Stimulated activated CD4-positive, alpha-beta T cell treated with anti-CD3 and anti-CD28 coated beads, Interleukin-12 subunit alpha, Interleukin-12 subunit beta, amount 100 ng/mL, for 24 hours (primary cell): ENCODE data around the gene SLFN12L.
"Not testable (repeated sequence)": the region's sequence is repeated elsewhere in the genome, so short reads cannot be mapped to it uniquely, and the experiment has no call there.

Experiments
- DNase-seq, 2 experiments: peaks; one replicate each; pipeline ENCODE4 v3.0.0-alpha.2; 2020; ENCODE audit warnings: low read depth in 2 of 2

The SLFN12L gene

DNA sequence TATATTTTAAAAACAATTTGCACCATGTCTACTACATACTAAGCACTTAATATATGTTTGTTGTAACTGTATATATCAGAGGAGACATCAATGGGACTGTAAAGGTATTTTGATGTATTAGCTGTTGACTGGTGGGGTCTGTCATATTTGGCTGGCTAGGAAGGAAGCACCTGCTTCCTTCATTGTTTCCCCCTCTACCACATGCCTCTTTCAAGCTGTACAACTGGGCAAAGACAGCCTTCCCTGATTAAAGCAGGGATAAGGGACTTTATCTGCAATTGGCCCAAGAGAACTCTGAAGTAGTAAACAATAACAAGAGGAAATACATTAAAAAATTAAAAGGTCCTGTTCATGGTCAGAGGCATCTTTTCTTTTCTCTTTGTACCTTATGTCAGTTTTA is 5.5 kb upstream of the SLFN12L start:
- no peak for DNase-seq

DNA sequence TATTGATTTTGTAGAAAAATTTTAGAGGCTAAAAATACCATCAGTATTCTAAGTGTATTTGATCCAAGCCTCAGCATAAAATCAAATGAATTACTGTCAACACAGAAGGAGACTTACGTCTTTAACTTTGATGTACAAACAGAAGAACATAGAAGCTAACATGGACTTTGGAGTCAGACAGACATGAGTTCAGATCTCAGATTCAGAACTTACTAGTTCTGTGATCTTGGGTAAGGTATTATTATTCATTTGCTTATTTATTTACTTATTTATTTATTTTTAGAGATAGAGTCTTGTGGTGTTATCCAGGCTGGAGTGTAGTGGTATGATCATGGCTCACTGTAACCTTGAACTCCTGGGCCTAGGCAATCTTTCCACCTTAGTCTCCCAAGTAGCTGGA is 4.0 kb upstream of the SLFN12L start:
- no peak for DNase-seq

DNA sequence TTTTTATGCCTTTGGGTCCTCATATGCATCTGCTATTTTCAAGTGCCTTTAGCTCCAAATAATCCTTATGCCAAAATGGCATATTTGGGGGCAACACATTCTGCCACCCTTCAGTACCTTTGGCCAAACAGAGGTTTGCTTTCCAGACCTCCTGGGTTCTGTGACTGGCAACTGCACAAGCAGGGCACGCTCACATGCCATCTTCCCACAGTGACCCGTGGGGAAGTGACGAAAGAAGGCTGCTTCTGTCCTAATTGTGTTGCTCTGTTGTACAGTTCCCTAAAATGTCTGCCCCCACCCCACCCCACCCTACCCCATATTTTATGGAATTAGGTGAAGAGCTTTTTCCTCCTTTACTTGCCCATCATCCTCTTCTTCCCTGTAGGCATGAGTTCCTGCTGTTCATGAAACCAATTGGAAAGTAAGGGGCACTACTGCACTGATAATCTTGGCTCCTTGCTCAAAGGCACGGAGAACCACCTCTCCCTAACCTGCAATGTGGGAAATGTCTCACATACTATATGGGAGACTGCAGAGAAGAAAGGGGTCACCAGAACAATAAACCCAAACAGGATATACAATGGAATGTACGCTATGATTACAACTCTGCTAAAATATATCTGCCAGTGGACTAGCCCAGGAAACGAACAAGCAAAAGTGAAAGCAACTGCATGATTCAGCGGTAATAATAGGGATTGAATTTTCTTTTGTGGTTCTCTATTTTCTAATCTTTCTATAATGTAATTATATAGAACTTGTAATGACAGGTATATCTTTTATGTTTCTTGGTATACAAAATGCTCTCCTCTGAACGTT is 3.3 kb upstream of the SLFN12L start:
- peak in 1 of 2 experiments; percentile 31 for DNase-seq

DNA sequence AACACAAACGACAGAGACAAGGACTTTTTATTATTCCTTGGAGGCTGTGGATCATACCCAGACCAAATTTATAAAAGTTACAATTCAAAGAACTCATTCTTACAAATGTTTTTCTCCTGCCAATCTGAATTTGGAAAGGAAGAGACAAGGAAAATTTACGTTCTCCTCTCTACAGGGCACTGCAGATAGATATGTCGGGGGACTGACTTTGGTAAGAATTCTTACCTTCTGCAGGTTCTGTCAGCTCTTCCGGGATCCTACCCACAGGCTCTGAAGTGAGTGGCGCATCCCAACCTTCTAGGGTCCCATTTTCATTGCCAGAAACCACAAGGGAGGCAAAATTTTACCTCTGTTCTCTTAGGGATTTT is 2.2 kb upstream of the SLFN12L start:
- no peak for DNase-seq

DNA sequence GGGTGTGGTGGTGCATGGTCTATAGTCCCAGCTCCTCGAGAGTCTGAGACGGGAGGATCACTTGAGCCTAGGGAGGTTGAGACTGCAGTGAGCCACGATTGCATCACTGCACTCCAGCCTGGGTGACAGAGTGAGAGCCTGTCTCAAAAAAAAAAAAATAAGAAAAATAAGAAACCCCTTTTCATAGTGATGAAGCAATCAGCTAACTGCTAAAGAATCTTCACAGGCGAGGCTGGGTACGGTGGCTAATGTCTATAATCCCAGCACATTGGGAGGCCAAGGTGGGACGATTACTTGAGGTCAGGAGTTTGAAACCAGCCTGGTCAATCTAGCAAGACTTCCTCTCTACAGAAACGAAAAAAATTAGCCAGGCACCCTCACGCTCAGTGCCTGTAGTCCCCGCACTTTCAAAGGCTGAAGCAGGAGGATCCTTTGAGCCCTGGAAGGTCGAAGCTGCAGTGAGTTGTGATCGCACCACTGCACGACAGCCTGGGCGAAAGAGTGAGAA is 760 bp downstream of the SLFN12L start:
- no peak for DNase-seq

DNA sequence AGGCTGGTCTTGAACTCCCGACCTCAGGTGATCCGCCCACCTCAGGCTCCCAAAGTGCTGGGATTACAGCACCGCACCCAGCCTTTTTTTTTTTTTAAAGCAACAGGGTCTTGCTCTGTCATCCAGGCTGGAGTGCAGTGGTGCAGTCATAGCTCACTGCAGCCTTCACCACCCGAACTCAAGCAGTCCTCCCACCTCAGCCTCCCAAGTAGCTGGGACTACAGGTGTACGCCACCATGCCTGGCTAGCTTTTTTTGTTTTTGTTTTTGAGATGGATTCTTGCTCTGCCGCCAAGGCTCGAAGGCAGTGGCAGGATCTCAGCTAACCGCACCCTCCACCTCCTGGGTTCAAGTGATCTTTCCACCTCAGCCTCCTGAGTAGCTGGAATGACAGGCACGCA is 2.1 kb downstream of the SLFN12L start:
- DNase-seq, result not testable (repeated sequence)

DNA sequence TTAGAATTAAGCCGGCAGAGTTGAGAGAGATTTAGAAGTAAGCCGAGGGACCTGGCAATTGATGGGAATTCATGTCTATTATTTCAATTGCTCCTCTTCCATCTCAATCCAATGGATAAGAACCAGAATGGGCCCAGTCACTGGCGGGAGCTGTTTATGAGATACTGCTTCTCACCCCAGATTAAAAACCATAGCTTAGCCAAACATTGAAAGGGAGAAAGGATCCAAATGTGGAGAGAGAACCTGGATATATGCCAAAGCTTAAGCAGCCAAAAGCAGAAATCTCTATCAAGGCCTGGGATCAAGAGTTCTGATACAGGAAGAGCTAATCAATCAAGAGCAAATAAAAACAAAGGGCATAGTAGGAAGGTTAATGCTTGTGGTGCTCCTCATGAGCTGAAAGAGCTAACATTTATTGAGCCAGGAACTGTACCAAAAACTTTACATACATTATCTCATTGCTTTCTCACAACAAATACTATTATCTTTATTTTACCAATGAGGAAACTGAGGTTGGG is 2.8 kb downstream of the SLFN12L start:
- DNase-seq, result no peak

DNA sequence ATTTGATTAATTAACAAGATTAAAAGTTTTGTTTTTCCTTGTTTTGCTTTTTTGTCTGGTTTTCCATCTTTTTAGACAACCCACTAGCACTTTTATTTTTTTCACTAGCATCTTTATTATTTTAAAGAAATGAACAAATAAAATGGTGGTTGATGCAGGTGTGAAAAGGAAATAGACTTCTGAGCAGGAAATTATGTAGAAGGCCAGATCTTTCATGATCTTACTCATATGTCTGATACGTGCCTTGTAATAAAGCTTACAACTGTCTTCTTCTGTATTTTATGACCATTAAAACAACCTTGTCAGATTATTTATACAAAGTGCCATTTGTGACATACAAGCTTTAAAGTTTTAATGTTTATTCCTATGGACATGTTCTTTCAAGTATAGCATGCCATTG is 6.3 kb downstream of the SLFN12L start:
- DNase-seq, result no peak

DNA sequence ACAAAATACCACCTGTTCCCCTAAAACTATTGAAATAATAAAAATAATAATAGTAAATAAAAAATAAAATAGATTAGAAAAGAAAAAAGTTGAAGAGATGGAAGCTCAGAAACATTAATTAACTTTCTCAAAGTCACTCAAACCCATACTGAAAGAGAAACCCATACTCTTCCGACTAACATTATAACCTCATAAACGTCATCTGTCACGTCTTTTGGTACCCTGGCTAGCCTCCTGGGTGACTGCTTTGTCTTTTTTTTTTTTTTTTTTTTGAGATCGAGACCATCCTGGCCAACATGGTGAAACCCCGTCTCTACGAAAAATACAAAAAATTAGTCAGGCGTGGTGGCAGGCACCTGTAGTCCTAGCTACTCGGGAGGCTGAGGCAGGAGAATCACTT is 7.6 kb downstream of the SLFN12L start:
- no peak for DNase-seq

DNA sequence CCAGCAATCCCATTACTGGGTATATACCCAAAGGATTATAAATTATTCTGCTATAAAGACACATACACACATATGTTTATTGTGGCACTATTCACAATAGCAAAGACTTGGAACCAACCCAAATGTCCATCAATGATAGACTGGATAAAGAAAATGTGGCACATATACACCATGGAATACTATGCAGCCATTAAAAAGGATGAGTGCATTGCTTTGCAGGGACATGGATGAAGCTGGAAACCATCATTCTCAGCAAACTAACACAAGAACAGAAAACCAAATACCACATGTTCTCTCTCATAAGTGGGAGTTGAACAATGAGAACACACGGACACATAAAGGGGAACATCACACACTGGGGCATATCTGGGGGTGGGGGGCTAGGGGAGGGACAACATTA is 8.2 kb downstream of the SLFN12L start:
- DNase-seq, result not testable (repeated sequence)

DNA sequence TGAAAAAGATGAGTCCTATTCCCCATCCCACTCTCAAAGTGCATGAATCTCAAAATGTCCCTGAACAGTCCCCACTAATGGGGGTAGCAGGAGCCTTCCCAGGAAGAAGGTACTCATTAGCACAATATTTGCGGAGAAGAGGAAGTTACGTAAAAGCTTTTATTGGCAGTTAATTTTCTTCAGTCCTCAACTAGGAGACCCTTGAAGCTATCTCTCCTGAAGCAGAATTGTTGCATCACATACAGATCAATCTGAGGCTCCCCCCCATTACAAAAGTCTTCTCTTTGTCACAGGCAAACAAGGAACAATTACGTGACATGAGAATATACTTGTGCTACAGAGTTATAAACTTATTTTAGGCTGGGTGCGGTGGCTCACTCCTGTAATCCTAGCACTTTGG is 14.2 kb downstream of the SLFN12L start:
- DNase-seq, result no peak

DNA sequence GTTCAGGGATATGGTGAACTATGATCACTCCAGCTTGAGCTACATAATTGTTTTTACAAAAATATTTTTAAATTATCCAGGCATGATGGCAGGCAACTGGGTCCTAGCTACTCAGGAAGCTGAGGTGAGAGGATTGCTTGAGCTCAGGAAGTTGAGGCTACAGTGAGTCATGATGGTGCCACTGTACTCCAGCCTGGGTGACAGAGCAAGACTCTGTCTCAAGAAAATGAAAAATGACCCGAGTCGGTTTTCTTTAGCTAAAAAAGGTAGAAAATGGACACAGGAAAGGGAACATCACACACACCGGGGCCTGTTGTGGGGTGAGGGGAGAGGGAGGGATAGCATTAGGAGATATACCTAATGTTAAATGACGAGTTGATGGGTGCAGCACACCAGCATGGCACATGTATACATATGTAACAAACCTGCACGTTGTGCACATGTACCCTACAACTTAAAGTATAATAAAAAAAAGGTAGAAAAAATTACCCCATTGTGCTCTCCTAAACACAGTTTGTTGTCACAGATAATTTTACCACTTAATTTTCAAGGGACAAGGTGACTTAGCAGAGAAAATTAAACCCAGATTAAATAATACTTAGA is 15.7 kb downstream of the SLFN12L start:
- not testable (repeated sequence) for DNase-seq

DNA sequence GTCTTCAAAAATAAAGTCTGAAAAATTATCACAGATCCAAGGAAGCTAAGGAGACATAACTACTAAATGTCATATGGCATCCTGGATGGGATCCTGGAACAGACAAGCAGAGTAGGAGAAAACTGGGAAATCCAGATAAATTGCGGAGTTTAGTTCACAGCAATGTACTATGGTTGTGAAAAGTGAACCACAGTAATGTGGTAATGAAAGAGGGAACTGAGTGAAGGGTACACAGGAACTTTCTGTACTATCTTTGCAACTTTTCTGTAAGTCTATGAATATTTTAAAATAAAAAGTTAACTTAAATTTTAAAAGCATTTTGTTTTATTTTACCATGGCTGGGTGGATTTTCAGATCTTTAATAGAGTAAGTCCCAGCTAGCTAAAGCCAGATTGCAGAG is 16.3 kb downstream of the SLFN12L start:
- DNase-seq, result no peak

DNA sequence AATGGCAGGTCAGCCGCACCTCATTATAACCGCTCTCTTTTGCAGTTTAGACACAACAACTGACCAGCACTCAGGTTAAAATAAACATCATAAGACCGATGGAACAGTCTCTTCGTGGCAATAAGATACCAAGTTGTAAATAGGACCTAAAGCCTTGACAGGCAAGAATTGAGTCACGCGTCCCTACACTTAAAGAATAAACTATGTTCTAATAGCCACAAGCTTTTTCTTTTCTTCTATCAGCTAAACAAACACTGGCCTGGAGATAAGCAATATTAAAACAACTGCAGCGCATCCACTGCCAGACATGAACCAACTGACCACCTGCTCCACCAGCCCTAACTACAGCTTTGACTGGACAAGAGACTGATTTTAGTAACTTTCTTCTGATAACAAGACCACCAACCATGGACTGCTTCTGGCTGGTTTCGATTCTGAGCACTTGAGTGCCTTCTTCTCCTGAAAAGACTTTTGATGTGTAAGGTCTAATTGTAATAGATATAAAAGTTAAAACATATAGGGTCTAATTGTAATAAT is 17.5 kb downstream of the SLFN12L start:
- DNase-seq, result no peak

DNA sequence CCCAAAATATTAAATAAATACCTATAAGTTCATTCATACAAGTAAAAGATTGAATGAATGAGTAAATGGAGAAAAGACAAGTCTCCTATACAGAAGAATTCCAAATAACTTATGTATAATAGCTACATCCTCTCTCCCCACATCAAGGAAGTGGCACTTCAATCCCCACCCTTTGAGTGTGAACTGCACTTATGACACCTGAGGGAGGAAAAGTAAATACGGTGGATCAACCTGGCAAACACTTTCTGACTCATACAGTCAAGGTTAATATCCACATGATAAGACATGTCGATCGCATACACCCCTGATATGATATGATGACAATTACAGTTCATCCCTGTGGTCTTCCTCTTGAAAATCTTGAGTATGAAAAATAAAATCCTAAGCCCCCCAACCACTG is 18.0 kb downstream of the SLFN12L start:
- no peak for DNase-seq

DNA sequence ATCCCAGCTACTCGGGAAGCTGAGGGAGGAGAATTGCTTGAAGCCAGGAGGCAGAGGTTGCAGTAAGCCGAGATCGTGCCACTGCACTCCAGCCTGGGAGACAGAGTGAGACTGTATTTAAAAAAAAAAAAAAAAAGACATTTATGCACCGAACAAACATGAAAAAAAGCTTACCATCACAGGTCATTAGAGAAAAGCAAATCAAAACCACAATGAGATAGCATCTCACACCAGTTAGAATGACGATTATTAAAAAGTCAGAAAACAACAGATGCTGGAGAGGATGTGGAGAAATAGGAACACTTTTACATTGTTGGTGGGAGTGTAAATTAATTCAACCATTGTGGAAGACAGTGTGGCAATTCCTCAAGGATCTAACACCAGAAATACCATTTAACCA is 19.0 kb downstream of the SLFN12L start:
- DNase-seq, result not testable (repeated sequence)

DNA sequence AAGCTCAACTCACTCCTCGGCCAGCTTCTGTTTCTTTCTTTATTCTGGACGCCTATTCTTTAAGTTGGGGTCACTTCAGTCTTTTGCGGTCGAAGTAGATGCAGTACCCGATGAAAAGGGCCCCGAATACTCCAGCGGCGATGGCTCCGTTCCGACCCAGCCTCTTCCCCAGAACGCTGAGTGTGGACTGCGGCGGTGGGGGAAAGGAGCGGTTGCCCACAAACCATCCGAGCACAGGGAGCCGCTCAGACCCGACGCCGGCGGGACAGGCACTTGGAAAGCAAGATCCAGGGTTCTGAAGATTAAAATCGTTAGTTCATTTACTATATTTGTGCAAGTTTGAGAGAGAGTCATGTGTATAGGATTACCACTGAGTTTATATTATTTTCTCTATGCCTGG is 22.5 kb downstream of the SLFN12L start:
- no peak for DNase-seq

DNA sequence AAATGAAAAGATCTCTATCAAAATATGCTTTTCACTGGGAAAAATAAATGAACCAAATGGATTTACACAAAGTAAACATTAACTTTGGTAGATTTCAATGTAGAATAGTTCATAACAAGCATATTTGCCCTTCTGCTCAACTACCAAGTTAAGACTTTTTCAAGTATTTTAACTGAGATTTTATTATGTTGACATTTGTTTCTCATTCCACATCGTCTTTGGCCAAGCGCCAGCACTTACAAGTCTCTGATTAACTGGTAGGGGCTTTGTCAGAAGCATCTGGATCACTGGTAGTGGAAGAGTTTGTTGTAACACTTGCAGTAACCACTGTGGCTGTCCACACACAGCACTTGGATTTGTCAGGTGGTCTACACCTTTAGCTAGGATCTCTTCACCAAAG is 22.9 kb downstream of the SLFN12L start:
- DNase-seq, result no peak

DNA sequence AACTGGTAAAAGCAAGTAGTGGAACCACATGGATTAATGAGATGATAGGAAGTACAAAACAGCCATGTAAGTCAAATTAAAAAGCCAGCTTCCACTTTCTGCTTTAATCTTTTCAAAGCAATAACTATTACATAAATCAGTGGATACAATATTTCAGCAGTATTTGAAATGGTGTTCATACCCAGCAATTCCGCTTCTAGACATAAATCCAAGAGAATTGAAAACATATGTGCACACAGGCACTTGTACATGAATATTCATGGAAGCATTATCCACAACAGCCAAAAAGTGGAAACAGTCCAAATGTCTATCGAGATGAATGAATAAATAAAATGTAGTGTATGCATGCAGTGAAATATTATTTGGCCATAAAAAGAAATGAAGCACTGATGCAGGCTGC is 27.4 kb downstream of the SLFN12L start:
- DNase-seq, result no peak

DNA sequence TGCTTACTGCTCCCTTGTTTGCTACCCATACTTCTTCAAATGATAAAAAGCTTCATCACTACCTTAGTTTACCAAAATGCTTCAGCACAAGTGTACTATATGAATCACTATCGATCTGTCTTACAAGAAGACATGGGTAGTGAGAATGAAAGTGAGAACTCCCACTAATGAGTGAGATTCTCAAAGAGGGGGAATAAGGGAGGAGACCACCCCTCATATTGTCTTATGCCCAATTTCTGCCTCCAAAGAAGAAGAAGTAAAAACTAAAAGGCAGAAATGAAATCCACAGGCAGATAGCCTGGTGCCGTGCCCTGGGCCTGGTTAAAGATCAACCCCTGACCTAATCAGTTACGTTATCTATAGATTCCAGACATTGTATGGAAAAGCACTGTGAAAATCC is 29.8 kb downstream of the SLFN12L start:
- not testable (repeated sequence) for DNase-seq

DNA sequence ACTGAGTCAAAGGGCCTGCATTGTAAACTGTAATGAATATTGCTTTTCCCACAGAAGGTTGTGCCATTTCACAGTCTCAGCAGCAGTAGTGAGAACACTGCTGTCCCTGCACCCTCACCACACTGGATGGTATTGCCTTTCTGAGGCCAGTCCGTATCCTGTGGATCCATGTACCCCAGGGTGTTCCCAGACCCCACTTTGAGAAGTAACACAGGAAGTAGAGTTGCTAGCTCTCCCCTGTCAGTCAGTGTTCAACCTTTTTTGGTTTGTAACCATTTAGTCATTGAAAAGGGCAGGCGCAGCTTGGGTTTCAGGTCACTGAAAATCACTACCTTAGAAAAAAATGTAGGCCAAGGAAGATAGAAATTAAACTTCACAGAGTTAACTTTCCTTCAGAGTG is 37.9 kb downstream of the SLFN12L start:
- DNase-seq, result no peak

DNA sequence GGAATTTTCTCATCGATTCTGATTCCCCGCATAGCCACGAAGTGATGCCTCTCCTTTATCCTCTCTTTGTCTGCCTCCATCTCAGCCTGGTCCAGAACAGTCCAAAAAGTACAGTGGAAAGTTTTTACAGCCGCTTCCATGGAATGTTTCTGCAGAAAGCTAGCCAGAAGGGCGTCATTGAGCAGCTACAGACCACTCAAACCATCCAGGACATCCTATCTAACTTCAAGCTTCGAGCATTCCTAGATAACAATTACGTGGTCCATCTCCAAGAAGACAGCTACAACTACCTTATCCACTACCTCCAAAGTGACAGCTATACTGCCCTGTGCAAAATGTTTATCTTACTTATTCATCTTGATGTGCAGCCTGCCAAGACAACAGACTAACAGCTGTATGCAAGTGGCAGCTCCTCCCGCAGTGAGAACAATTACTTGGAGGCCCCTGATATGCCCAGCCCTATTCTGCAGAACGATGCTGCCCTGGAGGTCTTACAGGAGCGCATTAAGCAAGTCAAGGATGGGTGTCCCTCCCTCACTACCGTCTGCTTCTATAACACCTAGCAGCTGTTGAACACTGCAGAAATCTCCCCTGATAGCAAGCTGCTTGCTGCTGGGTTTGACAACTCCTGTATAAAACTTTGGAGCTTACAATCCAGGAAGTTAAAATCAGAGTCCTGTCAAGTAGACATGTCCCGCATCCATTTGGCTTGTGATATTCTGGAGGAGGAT is 38.9 kb downstream of the SLFN12L start:
- no peak for DNase-seq
